Esophagus muscularis mucosa (tissue), 3 donors: ENCODE data around the gene SAP130.

ENCODE experiments used
- CTCF ChIP-seq, 3 experiments: fragments of 200-600 bp in 2 of 3; fragments of 450-650 bp in 1 of 3; sonication (generic) in 2 of 3; IDR thresholded peaks; one replicate each; pipeline ENCODE4 v1.5.1; 2017 to 2019; ENCODE audit warnings: antibody characterized with exemption in 3 of 3, mild to moderate bottlenecking in 2 of 3, moderate library complexity in 1 of 3
- POLR2A ChIP-seq: fragments of 450-650 bp; IDR thresholded peaks from one replicate; pipeline ENCODE4 v1.6.1; 2017; ENCODE audit warnings: antibody characterized with exemption, moderate library complexity, mild to moderate bottlenecking, low read depth
- POLR2AphosphoS5 ChIP-seq, 2 donors: sonication (generic); formaldehyde crosslinking; IDR thresholded peaks; one replicate each; pipeline ENCODE4 v1.6.1; 2017; ENCODE audit warnings: antibody characterized with exemption in 2 of 2

GRCh38 chr2:128076461-128077106 is 48.7 kb upstream of the SAP130 start:
- TF ChIP-seq POLR2A (no peak), CTCF (IDR thresholded peaks at IDR 0.05) (no peak), POLR2AphosphoS5 (IDR thresholded peaks at IDR 0.05) (no peak)
